Spinal cord (tissue), 10 donors: ENCODE data around the gene PTGS1. TPM values are rescaled to one million over a fixed set of nuclear protein-coding genes. Genes with fewer than 3 reads are reported as not detected.
"Not testable (repeated sequence)": the region's sequence is repeated elsewhere in the genome, so short reads cannot be mapped to it uniquely, and the experiment has no call there.

Experiments
- DNase-seq, 6 donors: peaks; one replicate each; pipeline versions ENCODE4 v3.0.0 to v3.0.0-alpha.2; 2013 to 2015; ENCODE audit warnings: low spot score in 6 of 6, low read depth in 4 of 6
- H3K27ac ChIP-seq: one replicate; pipeline ENCODE4 v1.5.1; 2013; ENCODE audit warnings: low read depth, low read length, control low read depth
- H3K27me3 ChIP-seq: one replicate; pipeline ENCODE4 v1.6.1; 2013; ENCODE audit warnings: low read length; ENCODE audit not compliant: control insufficient read depth, insufficient read depth
- H3K36me3 ChIP-seq: one replicate; pipeline ENCODE4 v1.6.1; 2013; ENCODE audit warnings: low read length; ENCODE audit not compliant: control insufficient read depth, insufficient read depth
- H3K4me1 ChIP-seq: one replicate; pipeline ENCODE4 v1.6.1; 2013; ENCODE audit warnings: low read length; ENCODE audit not compliant: control insufficient read depth, insufficient read depth
- H3K4me3 ChIP-seq: one replicate; pipeline ENCODE4 v1.5.1; 2013; ENCODE audit warnings: low read depth, low read length, control low read depth
- H3K9me3 ChIP-seq: one replicate; pipeline ENCODE4 v1.6.1; 2013; ENCODE audit warnings: low read length; ENCODE audit not compliant: control insufficient read depth, insufficient read depth
- WGBS: methylation state at CpG from one replicate; pipeline ENCODE4 v1.1.5; 2013; ENCODE audit warnings: missing lambda C conversion rate; ENCODE audit not compliant: insufficient coverage; 5-methylcytosine and 5-hydroxymethylcytosine counted together
- long read RNA-seq, 4 donors: transcript quantifications; one replicate each; lab custom pipeline, GENCODE V29; 2026
- polyA plus RNA-seq, 2 donors: library from polyadenylated mRNA; unstranded; fragments of 120-200 nt; gene quantifications; one replicate each; pipeline ENCODE4 v1.2.1, GENCODE V29; 2013; ENCODE audit not compliant: insufficient read length in 2 of 2
- total RNA-seq, 2 donors: library from RNA; depleted of rRNA in 1 of 2; stranded (reverse); fragments of 120-200 nt in 1 of 2; fragments of >200 nt in 1 of 2; gene quantifications; one replicate each; pipeline versions ENCODE4 v1.2.3 to v1.2.4, GENCODE V29; 2013 to 2014
- donor health status: healthy.

PTGS1 gene
- total RNA-seq (1 to 10 TPM; 3.1 to 4.0 TPM), polyA plus RNA-seq (1 to 10 TPM; 3.0 to 5.6 TPM)
- long read RNA-seq, donor 1, full-length matches to known transcripts = 1 of 1 reads
- long read RNA-seq, donor 1, partial matches to known transcripts = 0 of 1 reads
- long read RNA-seq, donor 1, other reads (novel, unspliced or antisense) = 0 of 1 reads
- long read RNA-seq, donor 2 = 0 reads
- long read RNA-seq, donor 3 = 0 reads
- long read RNA-seq, donor 4 = 0 reads

- no peak for DNase-seq
- Histone ChIP-seq H3K4me1 (peaks cover 22% of the 10 kb centered on the region), H3K9me3 (no peaks in the 10 kb centered on the region), H3K4me3 (no peak within 1 kb of the TSS), H3K27ac (no peak within 1 kb of the TSS), H3K27me3 (peaks cover 20% of the 10 kb centered on the region), H3K36me3 (no peaks in the 10 kb centered on the region)
- WGBS = under 1% methylated on average over 25 of the region's 39 CpGs
Observed at GRCh38 chr9:122370869-122371755, at the start of gene PTGS1. TSS of gene PTGS1 (plus strand) at chr9:122371024. CDS start at chr9:122371085, 61 bp downstream.

- H3K36me3 ChIP-seq = peaks cover 9% of the 10 kb centered on the region
- no peak overlapping the region for H3K4me3 ChIP-seq
- no peaks in the 10 kb centered on the region for H3K27me3 ChIP-seq
- no peak overlapping the region for H3K27ac ChIP-seq
- peak in 1 of 6 donors; percentile 45 for DNase-seq
- no peaks in the 10 kb centered on the region for H3K9me3 ChIP-seq
- peaks cover 19% of the 10 kb centered on the region for H3K4me1 ChIP-seq
- WGBS = 63% methylated on average over 2 of the region's 2 CpGs
Observed at GRCh38 chr9:122322553-122322952, 48.3 kb upstream of the PTGS1 start.

- not testable (repeated sequence) for DNase-seq, H3K27ac ChIP-seq, H3K4me3 ChIP-seq, H3K9me3 ChIP-seq, H3K4me1 ChIP-seq, H3K36me3 ChIP-seq, H3K27me3 ChIP-seq
- WGBS = no CpG with 5 or more reads among the region's 1 CpG
Observed at GRCh38 chr9:122324665-122325064, 46.2 kb upstream of the PTGS1 start.

GRCh38 chr9:122325124-122325523, 45.7 kb upstream of the PTGS1 start:
- H3K27me3 ChIP-seq = no peaks in the 10 kb centered on the region
- H3K36me3 ChIP-seq = peaks cover 12% of the 10 kb centered on the region
- DNase-seq = no peak
- H3K4me1 ChIP-seq = peaks cover 9% of the 10 kb centered on the region
- no peak overlapping the region for H3K27ac ChIP-seq
- H3K9me3 ChIP-seq = no peaks in the 10 kb centered on the region
- no CpG with 5 or more reads among the region's 1 CpG for WGBS
- no peak overlapping the region for H3K4me3 ChIP-seq

- Histone ChIP-seq H3K27ac (no peak overlapping the region), H3K4me1 (peaks cover 5% of the 10 kb centered on the region), H3K27me3 (no peaks in the 10 kb centered on the region), H3K36me3 (peaks cover 14% of the 10 kb centered on the region), H3K4me3 (no peak overlapping the region), H3K9me3 (no peaks in the 10 kb centered on the region)
- DNase-seq = no peak
- 100% methylated on average over 1 of the region's 2 CpGs for WGBS
Observed at GRCh38 chr9:122327175-122327574, 43.6 kb upstream of the PTGS1 start.

GRCh38 chr9:122329597-122329996, 41.2 kb upstream of the PTGS1 start:
- H3K9me3 ChIP-seq = no peaks in the 10 kb centered on the region
- WGBS = 55% methylated on average over 2 of the region's 3 CpGs
- peaks cover 10% of the 10 kb centered on the region for H3K36me3 ChIP-seq
- H3K27ac ChIP-seq = no peak overlapping the region
- no peaks in the 10 kb centered on the region for H3K27me3 ChIP-seq
- no peak for DNase-seq
- peaks cover 5% of the 10 kb centered on the region for H3K4me1 ChIP-seq
- no peak overlapping the region for H3K4me3 ChIP-seq

- H3K27ac ChIP-seq, H3K4me1 ChIP-seq, H3K4me3 ChIP-seq, H3K27me3 ChIP-seq, H3K9me3 ChIP-seq, DNase-seq: not testable (repeated sequence)
- 92% methylated on average over 5 of the region's 6 CpGs for WGBS
- peaks cover 10% of the 10 kb centered on the region for H3K36me3 ChIP-seq
Observed at GRCh38 chr9:122330466-122330865, 40.4 kb upstream of the PTGS1 start.

- Histone ChIP-seq H3K36me3 (peaks cover 5% of the 10 kb centered on the region), H3K27me3 (no peaks in the 10 kb centered on the region), H3K4me3 (no peak overlapping the region), H3K4me1 (peaks cover 7% of the 10 kb centered on the region), H3K27ac (no peak overlapping the region), H3K9me3 (no peaks in the 10 kb centered on the region)
- WGBS = 100% methylated on average over 1 of the region's 3 CpGs
- no peak for DNase-seq
Observed at GRCh38 chr9:122331523-122331927, 39.3 kb upstream of the PTGS1 start.

GRCh38 chr9:122332083-122332482, 38.7 kb upstream of the PTGS1 start:
- H3K27me3 ChIP-seq = no peaks in the 10 kb centered on the region
- no peak for DNase-seq
- peaks cover 5% of the 10 kb centered on the region for H3K36me3 ChIP-seq
- no peak overlapping the region for H3K4me3 ChIP-seq
- peaks cover 12% of the 10 kb centered on the region for H3K4me1 ChIP-seq
- no peak overlapping the region for H3K27ac ChIP-seq
- H3K9me3 ChIP-seq = no peaks in the 10 kb centered on the region
- 20% methylated on average over 5 of the region's 6 CpGs for WGBS

GRCh38 chr9:122332644-122333043, 38.2 kb upstream of the PTGS1 start:
- H3K27me3 ChIP-seq = no peaks in the 10 kb centered on the region
- no peak overlapping the region for H3K4me3 ChIP-seq
- no peaks in the 10 kb centered on the region for H3K9me3 ChIP-seq
- 82% methylated on average over 3 of the region's 7 CpGs for WGBS
- no peak overlapping the region for H3K27ac ChIP-seq
- no peak for DNase-seq
- H3K36me3 ChIP-seq = peaks cover 5% of the 10 kb centered on the region
- H3K4me1 ChIP-seq = peaks cover 18% of the 10 kb centered on the region
